Osteocyte (in vitro differentiated cells): Measurements from ENCODE around the gene BSCL2. TPM values are rescaled to one million over a fixed set of nuclear protein-coding genes. Genes with fewer than 3 reads are reported as not detected.
A peak's percentile ranks its signal among the peaks of the same experiment; 100 is the strongest.

Experiments
- DNase-seq: peaks from one replicate; pipeline ENCODE4 v3.0.0; 2021; ENCODE audit warnings: mixed read lengths; ENCODE audit not compliant: unreplicated experiment; ENCODE audit errors: extremely low spot score
- H3K27ac Mint-ChIP-seq: one replicate; pipeline ENCODE4 v1.8.0; 2021; ENCODE audit warnings: mild to moderate bottlenecking, mixed read lengths; ENCODE audit not compliant: unreplicated experiment
- H3K27me3 Mint-ChIP-seq: one replicate; pipeline ENCODE4 v1.8.0; 2021; ENCODE audit warnings: mixed read lengths; ENCODE audit not compliant: unreplicated experiment
- H3K36me3 Mint-ChIP-seq: one replicate; pipeline ENCODE4 v1.8.0; 2021; ENCODE audit warnings: mixed read lengths; ENCODE audit not compliant: unreplicated experiment
- H3K4me1 Mint-ChIP-seq: one replicate; pipeline ENCODE4 v1.8.0; 2021; ENCODE audit warnings: mixed read lengths; ENCODE audit not compliant: unreplicated experiment
- H3K4me3 Mint-ChIP-seq: one replicate; pipeline ENCODE4 v1.8.0; 2021; ENCODE audit warnings: mild to moderate bottlenecking, moderate library complexity, mixed read lengths; ENCODE audit not compliant: unreplicated experiment
- H3K9me3 Mint-ChIP-seq: one replicate; pipeline ENCODE4 v1.8.0; 2021; ENCODE audit warnings: mixed read lengths; ENCODE audit not compliant: unreplicated experiment
- CTCF ChIP-seq: fragments of 200-600 bp; sonication (generic); IDR thresholded peaks from 2 replicates; pipeline ENCODE4 v1.5.0; 2021; ENCODE audit warnings: antibody characterized with exemption, mild to moderate bottlenecking, moderate library complexity
- total RNA-seq: library from RNA; stranded (reverse); gene quantifications from 2 replicates; pipeline ENCODE4 v1.2.1, GENCODE V29; 2021

Gene BSCL2
- total RNA-seq, 1 donor from 2014 or later, result 54.1 TPM

DNA sequence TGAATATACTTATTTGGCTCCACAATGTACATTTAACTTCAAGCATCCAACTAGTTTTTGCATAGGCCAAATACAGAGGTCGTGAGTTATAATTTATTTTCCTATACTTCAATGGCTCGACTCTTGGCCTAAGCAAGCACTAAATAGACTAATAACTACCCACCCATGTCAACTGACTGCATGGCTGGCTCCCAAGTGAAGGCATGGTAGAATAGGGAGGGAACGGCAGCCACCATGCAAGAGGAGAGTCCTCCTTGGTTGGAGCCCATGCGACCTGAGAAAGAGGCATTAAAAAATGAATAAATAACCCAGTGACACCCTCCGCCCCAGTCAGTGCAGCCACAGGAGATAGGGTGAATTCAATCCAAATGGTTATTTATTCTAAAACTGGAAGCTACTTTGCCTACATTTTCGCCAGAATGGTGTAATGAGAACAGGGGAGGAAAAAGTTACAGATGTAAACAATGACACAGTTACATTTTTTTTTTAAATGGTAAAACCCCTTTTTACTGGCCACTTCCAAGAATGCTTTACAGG lies 5.1 kb upstream of the BSCL2 start:
- TF ChIP-seq CTCF, result no peak
- peaks cover 34% of the 10 kb centered on the region for H3K36me3 Mint-ChIP-seq
- H3K9me3 Mint-ChIP-seq, result no peaks in the 10 kb centered on the region
- H3K27ac Mint-ChIP-seq, result peak overlapping the region; percentile 57
- peaks cover 33% of the 10 kb centered on the region for H3K4me1 Mint-ChIP-seq
- H3K27me3 Mint-ChIP-seq, result no peaks in the 10 kb centered on the region
- no peak for DNase-seq
- H3K4me3 Mint-ChIP-seq, result no peak overlapping the region

GRCh38 chr11:62710001-62710345 lies 2.7 kb upstream of the BSCL2 start:
- H3K4me3 Mint-ChIP-seq, result peak overlapping the region; percentile 80
- no peak for DNase-seq

DNA sequence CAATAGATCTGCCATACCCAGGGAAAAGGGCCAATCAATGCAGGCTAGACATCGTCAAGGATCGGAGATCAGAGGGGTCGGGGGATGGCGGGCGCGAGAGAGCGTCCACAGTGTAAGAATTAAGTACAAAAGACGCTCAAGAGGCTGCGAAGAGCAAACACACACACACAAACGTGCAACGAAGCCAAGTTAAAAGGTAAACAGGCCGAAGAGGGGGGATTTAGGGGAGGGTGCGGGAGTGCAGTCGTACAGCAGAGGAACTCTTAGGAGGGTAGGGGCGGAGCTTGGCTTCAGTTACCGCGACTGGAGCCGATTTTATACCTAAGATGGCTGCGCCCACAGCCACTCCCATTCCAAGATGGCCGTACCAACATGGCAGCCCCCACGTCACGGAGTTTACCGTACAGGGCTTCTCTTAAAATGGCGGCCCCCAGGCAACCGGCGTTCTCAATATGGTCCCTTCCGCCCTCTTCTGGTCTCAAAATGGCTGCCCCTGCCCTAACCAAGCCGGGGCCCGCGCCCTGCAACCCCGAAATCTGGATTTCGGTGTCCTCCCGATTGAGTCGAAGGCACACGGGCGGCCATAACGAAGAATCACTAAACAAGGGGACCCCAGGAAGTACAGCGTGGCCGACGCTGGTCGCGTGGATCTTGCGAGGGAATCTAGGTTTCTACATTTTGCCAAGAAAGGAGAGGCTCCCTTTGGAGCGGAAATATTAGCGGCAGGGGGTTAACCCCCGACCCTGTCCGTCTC lies 2.2 kb upstream of the BSCL2 start:
- Mint-ChIP-seq H3K4me1 (peaks cover 52% of the 10 kb centered on the region), H3K36me3 (peaks cover 16% of the 10 kb centered on the region), H3K9me3 (no peaks in the 10 kb centered on the region), H3K27me3 (no peaks in the 10 kb centered on the region), H3K4me3 (peak overlapping the region; percentile 80), H3K27ac (peak overlapping the region; percentile 100)
- DNase-seq, result peak; percentile 98
- no peak for TF ChIP-seq CTCF

More at GRCh38 chr11:62710001-62710345, 2.7 kb upstream of the BSCL2 start:
- H3K36me3 Mint-ChIP-seq, result peaks cover 16% of the 10 kb centered on the region
- TF ChIP-seq CTCF, result no peak
- H3K9me3 Mint-ChIP-seq, result no peaks in the 10 kb centered on the region
- peak overlapping the region; percentile 100 for H3K27ac Mint-ChIP-seq
- H3K4me1 Mint-ChIP-seq, result peaks cover 51% of the 10 kb centered on the region
- H3K27me3 Mint-ChIP-seq, result no peaks in the 10 kb centered on the region

DNA sequence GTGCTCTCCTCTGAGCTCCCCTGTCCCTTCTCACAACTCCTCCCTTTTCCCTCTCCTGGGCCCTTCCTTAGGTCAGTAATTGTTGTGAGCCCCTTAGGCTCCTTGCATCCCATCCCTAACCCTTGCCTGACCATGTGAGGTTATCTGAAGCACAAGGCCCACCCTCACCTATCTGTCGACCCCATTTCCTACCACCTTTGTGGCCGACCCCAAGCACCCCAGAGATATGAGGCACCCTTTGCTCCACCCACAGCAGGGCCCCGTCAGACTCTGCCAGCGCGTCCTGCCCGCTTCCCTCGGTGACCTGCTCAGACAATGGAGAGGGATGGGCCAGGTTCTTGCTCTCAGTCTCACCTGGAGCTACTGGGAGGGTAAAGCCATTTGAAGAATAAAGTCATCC lies 1.6 kb upstream of the BSCL2 start:
- Mint-ChIP-seq H3K36me3 (peaks cover 12% of the 10 kb centered on the region), H3K9me3 (no peaks in the 10 kb centered on the region), H3K4me1 (peaks cover 50% of the 10 kb centered on the region), H3K27me3 (no peaks in the 10 kb centered on the region), H3K27ac (peak overlapping the region; percentile 100), H3K4me3 (peak overlapping the region; percentile 80)
- no peak for DNase-seq
- TF ChIP-seq CTCF, result no peak

- peaks cover 49% of the 10 kb centered on the region for H3K4me1 Mint-ChIP-seq
- H3K36me3 Mint-ChIP-seq, result peaks cover 12% of the 10 kb centered on the region
- DNase-seq, result no peak
Measured at GRCh38 chr11:62708392-62708791, 1.2 kb upstream of the BSCL2 start.

More at GRCh38 chr11:62708392-62708791, 1.2 kb upstream of the BSCL2 start:
- Mint-ChIP-seq H3K4me3 (peak overlapping the region; percentile 80), H3K27me3 (no peaks in the 10 kb centered on the region), H3K27ac (peak overlapping the region; percentile 100), H3K9me3 (no peaks in the 10 kb centered on the region)
- TF ChIP-seq CTCF, result no peak
